GM19395 (cell line): Measurements from ENCODE around the gene DNAI1.
A peak's percentile ranks its signal among the peaks of the same experiment; 100 is the strongest.
"Not testable (repeated sequence)": the region's sequence is repeated elsewhere in the genome, so short reads cannot be mapped to it uniquely, and the experiment has no call there.

Experiments
- ATAC-seq: cut with Tn5 transposase; IDR thresholded peaks from one replicate; pipeline ENCODE4 v1.9.1; 2021; ENCODE audit warnings: mild to moderate bottlenecking, moderate library complexity; ENCODE audit not compliant: unreplicated experiment

The DNAI1 gene

GRCh38 chr9:34458013-34458958 is at the start of gene DNAI1, which contains the start of gene FAM219A:
Gene DNAI1, plus strand, starts transcription at chr9:34458805. Its CDS starts 201 bp downstream, at chr9:34459006.
Gene FAM219A, minus strand, starts transcription at chr9:34458570. Its CDS starts 307 bp downstream, at chr9:34458263.
- ATAC-seq = peak; percentile 97

GRCh38 chr9:34409154-34409553 is 49.5 kb upstream of the DNAI1 start:
- ATAC-seq = no peak

- no peak for ATAC-seq
Measured at GRCh38 chr9:34412336-34412735, 46.3 kb upstream of the DNAI1 start.

GRCh38 chr9:34413231-34413852 is 45.3 kb upstream of the DNAI1 start:
- ATAC-seq = no peak

GRCh38 chr9:34417734-34418133 is 40.9 kb upstream of the DNAI1 start:
- no peak for ATAC-seq

- no peak for ATAC-seq
Measured at GRCh38 chr9:34419716-34420504, 38.7 kb upstream of the DNAI1 start.

GRCh38 chr9:34426347-34427074 is 32.1 kb upstream of the DNAI1 start:
- ATAC-seq = no peak

GRCh38 chr9:34428325-34428958 is 30.2 kb upstream of the DNAI1 start:
- ATAC-seq = no peak

GRCh38 chr9:34430843-34431437 is 27.7 kb upstream of the DNAI1 start:
- ATAC-seq = no peak

GRCh38 chr9:34431667-34432066 is 26.9 kb upstream of the DNAI1 start:
- no peak for ATAC-seq

- peak; percentile 74 for ATAC-seq
Measured at GRCh38 chr9:34437006-34437925, 21.3 kb upstream of the DNAI1 start.

- ATAC-seq = not testable (repeated sequence)
Measured at GRCh38 chr9:34437926-34438307, 20.7 kb upstream of the DNAI1 start.

GRCh38 chr9:34438465-34438864 is 20.1 kb upstream of the DNAI1 start:
- not testable (repeated sequence) for ATAC-seq

GRCh38 chr9:34440017-34440416 is 18.6 kb upstream of the DNAI1 start:
- ATAC-seq = no peak

GRCh38 chr9:34442770-34443169 is 15.8 kb upstream of the DNAI1 start:
- no peak for ATAC-seq

- no peak for ATAC-seq
Measured at GRCh38 chr9:34443533-34443932, 15.1 kb upstream of the DNAI1 start.

GRCh38 chr9:34443976-34444375 is 14.6 kb upstream of the DNAI1 start:
- ATAC-seq = no peak

- no peak for ATAC-seq
Measured at GRCh38 chr9:34446468-34446891, 12.1 kb upstream of the DNAI1 start.

- no peak for ATAC-seq
Measured at GRCh38 chr9:34446951-34447350, 11.7 kb upstream of the DNAI1 start.
